Stimulated activated naive CD4-positive, alpha-beta T cell (primary cell): ENCODE data around the gene PLIN4.
"Not testable (repeated sequence)": the region's sequence is repeated elsewhere in the genome, so short reads cannot be mapped to it uniquely, and the experiment has no call there.

Experiments
- DNase-seq, 6 experiments: peaks; one replicate each; lab custom pipeline; 2025; lab: John Stamatoyannopoulos, UW

The PLIN4 gene

DNA sequence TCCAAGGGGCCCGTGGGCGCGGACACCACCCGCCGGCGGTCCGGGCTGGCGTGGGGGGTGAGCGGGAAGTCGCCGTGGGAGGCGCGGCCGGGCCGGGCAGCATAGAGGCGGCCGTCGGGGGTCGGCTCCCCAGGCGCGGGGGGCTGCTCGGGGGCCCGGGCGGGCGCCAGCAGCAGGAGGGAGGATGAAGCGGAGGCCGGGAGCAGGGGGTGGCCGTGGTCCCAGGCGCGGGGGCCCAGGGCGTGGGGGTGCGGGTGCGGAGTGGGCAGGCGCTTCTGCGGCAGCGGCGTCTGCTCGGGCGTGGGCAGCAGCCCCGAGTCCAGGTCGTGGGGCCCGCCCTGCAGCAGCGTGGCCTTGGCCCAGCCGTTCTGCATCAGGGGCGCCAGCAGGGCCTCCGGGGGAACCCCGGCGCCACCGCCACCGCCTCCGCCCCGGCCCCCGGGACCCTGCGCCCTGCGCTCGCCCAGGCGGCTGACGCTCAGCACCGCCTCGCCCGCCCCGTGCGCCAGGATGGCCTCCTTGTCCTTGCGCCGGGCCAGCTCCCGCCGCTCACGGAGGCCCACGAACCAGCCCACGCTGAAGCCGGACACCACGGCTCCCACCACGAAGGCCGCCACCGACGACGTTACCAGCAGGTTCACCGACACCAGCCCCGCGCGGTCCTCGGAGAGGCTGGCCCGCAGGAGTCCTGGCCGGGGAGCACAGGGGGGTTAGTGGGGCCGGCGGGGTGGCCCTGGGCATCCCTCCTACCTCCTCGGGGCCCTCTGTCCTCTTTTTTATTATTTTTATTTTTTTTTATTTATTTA lies 25.8 kb upstream of the PLIN4 start:
- DNase-seq: no peak

DNA sequence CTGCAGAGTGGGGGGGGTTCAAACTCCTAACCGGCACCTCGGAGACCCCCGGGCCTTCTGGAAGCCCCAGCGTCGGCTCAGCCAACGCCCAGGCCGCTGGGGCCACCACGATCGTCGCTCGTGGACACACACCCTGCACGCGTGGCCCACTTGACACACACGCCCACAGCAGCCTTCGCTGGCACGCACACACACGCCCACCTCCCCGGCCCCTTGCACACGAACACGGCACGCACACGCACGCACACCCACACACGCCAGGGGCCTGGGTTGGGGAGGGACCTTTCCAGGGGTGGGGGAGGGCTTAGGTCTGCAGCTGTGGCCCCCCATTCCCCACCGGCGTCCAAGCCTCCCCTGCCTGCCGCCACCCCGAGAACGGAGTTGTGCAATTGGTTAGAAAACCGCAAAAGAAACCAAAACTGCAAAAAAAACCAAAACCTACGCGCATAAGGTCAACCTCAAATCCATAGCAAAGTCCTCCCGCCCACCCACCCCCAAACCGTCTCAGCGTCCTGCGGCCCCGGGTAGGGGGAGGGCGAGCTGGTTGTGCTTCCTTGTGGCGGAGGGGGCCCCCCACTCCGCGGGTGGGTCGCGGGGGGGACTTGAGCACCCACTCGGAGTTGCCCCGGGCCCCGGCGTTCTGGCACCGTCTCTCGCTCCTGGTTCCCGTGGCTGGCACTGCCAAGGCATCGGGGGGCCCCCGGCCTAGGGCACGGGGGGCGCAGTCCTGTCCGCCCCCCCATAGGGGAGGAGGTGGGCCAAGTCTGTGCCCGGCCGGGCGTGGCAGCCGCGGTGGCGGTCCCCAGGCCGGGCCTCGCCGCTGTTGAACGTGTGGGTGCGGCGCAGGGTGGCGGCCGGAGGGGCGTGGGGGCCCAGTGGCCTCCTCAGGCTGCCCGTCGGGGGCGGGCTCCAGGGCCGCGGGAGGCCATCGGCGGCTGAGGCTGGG lies 24.9 kb upstream of the PLIN4 start:
- DNase-seq: no peak

DNA sequence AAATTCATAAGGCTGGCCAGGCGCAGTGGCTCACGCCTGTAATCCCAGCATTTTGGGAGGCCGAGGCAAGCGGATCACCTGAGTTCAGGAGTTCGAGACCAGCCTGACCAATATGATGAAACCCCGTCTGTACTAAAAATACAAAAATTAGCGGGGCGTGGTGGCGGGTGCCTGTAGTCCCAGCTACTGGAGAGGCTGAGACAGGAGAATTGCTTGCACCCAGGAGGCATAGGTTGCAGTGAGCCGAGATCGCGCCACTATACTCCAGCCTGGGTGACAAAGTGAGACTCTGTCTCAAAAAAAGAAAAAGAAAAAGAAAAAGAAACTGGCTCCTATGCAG lies 23.5 kb upstream of the PLIN4 start:
- not testable (repeated sequence) for DNase-seq

DNA sequence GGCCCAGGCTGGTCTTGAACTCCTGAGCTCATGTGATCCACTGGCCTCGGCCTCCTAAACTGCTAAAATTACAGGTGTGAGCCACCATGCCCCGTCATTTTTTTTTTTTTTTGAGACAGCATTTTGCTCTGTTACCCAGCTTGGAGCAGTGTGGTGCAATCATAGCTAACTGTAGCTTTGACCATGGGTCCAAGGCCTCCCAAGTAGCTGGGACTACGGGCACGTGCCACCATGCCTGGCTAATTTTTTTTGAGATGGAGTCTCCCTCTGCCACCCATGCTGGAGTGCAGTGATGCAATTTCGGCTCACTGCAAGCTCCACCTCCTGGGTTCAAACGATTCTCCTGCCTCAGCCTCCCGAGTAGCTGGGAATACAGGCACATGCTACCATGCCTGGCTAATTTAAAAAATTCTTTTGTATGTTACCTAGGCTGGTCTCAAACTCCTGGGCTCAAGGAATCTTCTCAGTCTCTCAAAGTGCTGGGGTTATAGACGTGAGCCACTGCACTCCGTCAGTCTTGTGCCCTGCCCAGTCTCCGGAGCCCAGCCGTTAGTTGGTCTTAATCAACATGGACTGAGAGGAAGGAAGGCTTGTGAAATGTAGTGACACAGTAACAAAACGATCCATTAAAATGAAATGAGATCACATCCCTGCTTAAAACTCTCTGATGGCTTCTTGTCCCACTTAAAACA lies 23.0 kb upstream of the PLIN4 start:
- DNase-seq: no peak

DNA sequence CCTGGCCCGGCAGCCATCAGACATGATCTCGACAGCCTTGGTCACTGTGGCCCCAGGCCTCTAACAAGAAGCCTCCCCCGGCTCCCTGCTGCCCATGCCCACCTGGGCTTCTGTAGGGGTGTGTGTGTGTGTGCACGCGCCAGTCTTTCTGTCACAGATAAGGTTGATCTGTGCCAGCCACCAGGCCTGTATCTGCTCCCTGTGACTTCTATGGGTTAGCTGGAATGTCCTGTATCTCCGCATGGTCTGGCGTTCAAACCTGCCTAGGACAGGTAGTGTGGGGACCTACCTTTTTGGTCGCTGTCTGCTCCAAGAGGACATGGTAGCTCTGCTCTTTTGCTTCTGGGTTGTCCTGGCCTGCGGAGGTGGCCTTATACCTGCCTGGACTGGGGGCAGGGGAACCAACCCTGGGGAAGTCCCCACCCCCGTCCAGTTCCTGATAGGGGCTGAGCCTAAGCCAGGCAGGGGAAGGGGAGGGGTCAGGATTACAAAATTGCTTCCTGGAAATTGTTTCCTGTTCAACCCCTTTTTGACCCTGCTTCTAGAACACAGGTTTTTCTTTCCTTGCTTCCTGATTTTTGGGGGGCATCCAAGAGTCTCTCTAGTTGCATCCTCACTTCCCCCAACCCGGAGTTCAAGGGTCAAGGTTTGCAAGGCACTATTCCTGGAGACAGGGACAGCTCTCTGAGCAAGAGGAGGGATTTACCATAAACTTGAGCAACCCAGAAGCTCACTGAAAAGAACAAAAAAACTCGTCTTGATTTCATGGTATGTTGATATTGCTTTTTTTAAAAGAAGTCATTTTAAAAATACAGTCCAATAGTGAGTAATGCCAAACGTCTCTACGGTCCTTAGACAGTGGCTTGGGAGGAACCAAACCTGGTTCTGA lies 21.7 kb upstream of the PLIN4 start, which contains the start of gene LRG1:
Gene LRG1 (minus strand): TSS at position 344 of the 889 bp plus-strand sequence. CDS start 23 bp downstream, at position 321.
- no peak for DNase-seq

DNA sequence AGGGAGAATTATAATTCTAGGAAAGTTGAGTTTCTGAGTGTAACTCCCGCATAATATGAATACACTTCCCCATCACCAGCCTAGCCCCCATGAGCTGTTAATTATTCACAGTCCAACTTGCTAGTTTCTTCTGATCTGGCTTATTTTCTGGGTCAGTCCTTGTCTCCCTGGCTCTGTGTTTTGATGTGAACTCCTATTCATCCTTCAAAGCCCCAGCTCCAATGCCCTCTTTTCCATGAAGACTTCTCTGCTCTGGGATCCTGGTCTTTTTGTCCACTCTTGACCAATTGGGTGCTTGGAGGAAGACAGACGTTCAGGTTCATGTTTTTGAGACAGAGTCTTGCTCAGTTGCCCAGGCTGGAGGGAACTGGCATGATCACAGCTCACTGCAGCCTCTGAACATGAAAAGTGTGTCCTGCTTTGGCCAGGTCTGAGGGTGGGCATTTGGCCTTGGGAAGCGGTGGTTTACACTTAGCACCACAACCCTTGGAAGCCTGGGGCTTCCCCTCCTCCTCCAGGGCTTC lies 20.9 kb upstream of the PLIN4 start:
- DNase-seq: no peak

DNA sequence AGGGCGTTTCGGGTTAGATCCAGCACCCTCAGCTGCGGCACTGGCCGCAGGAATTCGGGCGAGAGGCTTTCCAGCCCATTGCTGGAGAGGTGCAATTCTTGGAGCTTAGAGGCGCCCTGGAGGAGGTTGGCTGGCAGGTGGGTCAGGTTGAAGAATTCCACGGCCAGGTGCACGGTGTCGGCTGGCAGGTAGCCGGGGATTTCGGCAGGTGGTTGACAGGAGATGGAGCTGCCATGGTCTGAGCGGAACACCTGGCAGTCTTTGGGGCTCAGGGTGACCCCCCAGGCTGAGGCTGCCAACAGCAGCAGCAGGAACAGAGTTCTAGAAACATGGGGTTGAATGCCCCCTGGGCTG lies 20.3 kb upstream of the PLIN4 start:
- no peak for DNase-seq

DNA sequence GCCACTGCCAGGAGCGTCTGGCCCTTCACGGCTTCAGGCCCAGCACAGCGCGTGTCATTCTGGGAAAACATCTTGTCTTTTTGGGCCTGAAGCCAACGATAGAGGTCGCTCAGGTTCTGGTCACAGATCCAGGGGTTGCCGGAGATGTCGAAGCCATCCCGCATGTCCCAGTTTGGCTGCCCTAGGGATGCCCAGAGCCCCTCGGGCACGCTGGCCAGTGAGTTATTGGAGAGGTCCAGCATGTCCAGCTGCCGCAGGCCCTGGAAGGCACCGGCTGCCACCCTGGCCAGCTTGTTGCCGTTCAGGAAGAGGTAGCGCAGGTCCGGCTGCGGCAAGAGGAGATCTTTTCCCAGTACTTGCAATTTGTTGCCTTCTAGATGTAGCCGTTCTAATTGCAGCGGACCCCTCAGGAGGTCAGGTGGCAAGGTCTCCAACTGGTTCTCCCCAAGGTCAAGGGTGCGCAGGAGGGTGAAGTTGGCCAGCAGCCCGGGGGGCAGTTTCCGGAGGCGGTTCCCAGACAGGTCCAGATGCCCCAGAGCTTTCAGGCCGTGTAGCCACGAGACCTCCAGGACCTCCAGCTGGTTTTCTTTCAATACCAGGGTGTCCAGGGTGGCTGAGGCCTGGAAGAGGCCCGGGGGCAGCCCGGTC lies 19.8 kb upstream of the PLIN4 start:
- DNase-seq: no peak

DNA sequence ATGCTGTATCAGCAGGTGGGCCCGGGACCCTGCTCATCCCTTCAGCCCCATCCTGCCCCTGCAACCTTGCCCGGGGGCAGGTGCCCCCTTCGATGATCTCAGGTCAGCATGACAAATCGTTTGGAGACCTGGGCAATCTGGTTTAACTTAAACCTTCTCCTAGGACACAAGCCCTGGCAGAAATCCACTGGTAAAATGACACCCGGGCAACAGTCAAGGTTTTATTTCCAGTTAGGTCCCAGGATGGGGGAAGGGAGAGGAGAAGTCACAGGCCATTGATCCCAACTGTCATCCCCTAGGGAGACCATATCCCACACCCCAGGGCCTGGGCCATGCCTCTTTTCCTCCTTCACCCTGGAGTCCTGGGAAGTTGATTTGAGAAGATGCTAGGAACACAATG lies 18.5 kb upstream of the PLIN4 start:
- no peak for DNase-seq

DNA sequence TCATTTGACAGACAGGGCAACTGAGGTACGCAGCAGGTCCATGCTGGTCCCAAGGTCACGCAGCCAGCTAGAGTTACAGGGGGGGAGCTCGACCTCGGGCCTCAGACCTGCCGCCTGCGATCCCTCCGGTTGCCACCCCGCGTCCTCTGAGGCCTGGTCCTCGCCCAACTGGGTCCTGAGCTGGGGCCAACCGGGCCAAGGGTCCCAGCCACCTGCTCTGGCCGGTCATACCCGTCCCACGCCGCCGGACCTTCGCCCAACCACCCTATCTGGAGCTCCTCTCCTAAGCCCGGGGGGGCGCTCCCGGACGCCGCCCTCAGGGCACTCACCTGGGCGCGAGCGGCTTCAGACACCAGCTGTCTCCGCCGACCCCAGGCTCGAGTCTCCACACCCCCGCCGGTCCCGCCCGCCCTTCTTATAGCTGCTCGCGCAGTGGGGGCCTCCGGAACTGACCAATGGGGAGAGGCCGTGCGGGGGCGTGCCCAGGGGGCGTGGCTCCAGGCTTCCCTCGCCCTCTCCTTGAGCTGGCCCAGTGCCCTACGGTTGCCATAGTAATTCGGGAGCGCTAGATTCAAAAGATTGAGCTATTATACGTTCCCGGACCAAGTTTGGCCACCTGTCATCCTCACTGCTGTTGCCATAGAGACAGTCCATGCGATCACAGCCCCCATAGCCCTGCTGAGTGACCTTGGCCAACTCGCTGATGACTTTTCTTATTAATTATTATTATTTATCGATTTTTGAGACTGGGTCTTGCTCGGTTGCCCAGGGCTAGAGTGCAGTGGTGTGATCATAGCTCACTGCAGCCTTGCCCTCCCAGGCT lies 16.8 kb upstream of the PLIN4 start, which contains the start of gene PLIN5:
Gene PLIN5 (minus strand): TSS at position 389 of the 823 bp plus-strand sequence. CDS start 1,150 bp downstream, outside the sequence.
- DNase-seq: peak in 5 of 6 experiments; percentile 10 to 36 (median 23)

DNA sequence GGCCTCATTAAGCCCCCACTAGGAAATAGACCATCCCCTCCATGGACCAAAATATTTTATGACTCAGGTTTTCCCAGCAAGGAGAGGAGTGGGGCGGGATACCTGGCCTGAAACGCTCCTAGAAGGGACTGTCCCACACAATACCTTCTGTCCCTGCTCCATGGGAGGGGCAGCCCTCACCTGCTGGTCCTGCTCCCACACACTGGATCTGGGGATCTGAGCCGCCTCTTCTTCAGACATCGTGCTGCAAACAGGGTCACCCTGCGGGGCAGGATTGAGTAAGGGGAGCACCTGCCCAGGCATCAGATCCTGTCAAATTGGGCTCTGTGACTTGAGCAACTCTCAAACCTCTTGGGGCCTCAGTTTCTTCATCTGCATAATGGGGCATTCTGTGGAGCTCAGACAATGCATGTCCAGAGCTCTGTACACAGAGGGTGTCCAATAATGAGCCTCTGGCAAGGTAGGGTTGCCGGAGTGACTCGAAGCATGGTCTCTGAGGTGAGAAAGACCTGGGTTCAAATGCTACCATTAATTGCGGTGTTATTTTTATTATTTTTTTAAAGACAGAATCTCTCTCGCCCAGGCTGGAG lies 15.6 kb upstream of the PLIN4 start:
- no peak for DNase-seq

DNA sequence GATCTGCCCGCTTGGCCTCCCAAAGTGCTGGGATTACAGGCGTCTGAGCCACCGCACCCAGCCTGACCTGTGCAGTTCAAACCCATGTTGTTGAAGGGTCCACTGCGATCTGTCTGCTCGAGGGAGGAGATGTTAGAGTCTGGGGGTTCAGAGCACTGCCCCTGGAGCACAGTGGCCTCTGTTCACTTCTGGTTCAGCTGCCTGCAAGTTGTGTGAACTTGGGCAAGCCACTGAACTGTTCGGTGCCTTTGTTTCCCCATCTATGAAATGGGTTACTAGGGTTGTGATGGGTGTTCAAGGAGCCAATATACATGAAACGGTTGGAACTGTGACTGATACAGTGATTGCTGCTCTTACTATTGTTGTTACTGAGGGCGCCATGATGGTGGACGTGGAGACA lies 15.0 kb upstream of the PLIN4 start:
- DNase-seq: no peak

DNA sequence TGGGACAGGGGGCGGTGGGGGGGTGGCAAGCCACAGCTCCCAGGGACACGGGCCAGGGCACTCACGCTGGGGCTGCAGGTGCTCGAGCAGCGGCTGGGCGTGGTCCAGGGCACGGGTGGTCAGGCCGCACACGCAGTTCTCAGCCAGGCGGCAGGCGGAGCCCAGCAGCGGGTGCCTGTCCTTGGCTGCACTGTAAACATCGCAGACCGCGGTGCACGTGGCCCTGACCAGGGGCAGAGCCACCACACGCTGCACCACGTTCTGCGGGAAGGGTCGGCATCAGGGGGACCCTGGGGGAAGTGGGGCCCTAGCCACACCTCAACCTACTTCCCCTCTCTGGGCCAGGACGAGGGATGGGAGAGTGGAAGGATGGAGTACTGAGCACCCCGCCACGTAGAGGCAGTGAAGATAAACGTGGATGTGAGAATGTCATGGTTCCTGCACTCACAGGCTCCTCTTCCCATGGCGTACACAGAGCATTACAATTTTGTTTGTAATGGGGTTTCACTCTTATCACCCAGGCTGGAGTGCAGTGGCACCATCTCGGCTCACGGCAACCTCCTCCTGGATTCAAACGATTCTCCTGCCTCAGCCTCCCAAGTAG lies 13.4 kb upstream of the PLIN4 start:
- no peak for DNase-seq

DNA sequence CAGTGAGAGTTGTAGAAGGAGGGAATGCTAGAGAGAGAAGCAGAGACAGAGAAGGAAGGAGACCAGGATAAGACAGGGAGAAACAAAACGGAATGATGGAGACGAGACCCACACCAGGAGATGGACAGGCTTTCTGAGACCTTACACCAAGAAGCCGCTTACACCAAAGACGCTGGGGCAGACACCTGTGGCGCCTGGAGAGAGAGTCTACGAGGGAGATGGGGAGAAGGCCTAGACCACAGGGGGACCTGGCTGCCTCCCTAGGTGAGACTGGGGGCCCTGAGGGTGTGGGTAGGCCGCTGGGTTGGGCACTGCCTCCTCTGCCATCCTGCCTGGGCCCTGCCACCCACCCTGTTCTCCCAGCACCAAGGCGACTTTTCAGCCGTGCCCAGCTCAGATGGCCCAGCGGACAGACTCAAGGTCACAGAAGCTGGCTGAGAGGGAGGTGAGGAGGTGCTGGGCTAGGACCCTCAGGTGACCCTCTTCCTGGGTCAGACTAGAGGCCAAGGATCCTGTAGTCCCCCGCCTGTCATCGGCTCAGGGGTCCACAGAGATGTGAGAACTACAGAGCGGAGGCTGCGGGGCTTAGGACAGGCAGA lies 11.7 kb upstream of the PLIN4 start:
- no peak for DNase-seq

DNA sequence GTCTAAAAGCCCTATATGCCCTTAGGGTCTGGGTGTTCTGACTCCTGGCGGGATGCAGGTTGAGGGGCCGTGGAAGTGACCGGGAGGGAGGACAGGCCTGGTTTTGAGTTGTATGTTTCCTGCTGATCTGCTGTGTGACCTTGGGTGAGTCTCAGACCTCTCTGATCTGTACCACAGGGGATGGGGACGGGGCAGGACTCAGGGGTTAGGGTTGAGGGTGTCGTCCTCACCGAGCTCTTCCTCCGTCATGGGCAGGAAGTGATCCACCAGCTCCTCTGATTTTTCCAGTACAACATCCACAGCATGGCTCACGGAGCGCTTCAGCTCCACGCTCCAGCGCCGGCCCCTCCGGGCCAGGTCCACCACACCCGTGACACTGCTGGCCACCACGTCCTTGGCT lies 10.6 kb upstream of the PLIN4 start:
- DNase-seq: no peak

DNA sequence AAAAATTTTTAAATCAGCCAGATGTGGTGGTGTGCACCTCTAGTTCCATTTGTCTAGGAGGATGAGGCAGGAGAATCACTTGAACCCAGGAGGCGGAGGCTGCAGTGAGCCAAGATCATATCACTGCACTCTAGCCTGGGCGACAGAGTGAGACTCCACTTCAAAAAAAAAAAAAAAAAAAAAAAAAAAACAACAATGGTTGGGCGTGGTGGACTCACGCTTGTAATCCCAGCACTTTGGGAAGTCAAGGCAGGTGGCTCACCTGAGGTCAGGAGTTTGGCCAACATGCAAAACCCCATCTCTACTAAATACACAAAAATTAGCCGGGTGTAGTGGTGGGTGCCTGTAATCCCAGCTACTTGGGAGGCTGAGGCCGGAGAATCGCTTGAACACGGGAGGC lies 9.1 kb upstream of the PLIN4 start:
- not testable (repeated sequence) for DNase-seq

DNA sequence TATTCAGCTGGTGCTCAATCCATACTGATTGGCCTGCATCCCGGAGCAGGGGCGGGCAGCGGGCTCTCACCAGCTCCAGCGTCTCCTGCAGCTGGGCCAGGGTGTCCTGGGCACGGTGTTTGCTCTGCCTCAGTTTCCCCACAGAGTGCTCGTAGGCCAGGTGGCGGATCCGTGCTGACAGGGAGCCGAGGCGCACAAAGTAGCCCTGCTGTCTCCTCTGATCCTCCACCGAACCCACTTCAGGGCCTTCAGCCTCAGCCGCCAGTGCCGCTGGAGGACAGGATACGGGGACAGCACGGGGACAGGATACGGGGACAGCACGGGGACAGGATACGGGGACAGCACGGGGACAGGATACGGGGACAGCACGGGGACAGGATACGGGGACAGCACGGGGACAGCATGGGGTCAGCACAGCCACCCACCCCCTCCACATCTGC lies 7.3 kb upstream of the PLIN4 start:
- no peak for DNase-seq

DNA sequence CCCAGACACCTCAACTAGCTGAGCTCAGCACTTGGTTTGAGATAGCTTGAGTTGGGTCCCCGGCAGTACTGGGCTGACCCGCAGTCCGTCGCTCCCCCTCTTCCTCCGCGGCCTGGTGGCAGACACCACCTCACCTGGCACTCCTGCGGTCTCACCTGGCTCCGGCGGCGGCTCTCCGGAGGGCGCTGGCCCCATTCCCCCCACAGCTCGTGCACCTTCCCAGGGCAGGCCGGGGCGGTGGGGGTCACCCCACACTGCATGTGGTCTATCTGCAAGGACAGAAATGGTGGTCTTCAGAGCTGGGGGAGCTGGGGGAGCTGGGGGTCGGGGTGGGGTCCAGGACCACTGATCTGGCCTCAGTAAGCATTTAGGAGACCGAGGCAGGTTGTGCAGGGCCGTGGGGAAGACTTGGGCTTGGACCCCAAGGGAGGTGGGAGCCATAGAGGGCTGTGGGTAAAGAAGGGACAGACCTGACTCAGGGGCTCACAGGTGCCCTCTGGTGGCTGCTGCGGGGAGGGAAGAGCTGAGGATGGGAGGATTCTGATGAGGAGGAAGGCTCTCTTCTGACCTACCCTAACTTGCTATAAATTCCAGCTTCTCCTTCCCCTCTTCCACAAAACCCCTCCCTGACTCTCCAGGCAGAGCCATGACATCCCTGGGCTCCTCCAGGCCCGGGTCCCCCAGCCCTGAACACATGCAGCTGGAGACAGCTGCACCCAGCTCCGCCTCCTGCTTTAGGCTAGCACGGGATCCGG lies 6.7 kb upstream of the PLIN4 start:
- DNase-seq: peak; percentile 4 to 58 (median 43)
